Dedifferentiated amniotic fluid mesenchymal stem cell (primary cell): ENCODE results near the gene CLEC12A.
"Not testable (repeated sequence)": the region's sequence is repeated elsewhere in the genome, so short reads cannot be mapped to it uniquely, and the experiment has no call there.

Experiments
- DNase-seq: peaks from one replicate; pipeline ENCODE4 v3.0.0-alpha.2; 2016; ENCODE audit errors: extremely low spot score

CLEC12A gene

GRCh38 chr12:9969673-9970072 lies 1.5 kb upstream of the CLEC12A start:
- DNase-seq = no peak

- DNase-seq = no peak
These were observed 2.7 kb downstream of the CLEC12A start for GRCh38 chr12:9973949-9974348.

GRCh38 chr12:9974731-9975130 lies 3.5 kb downstream of the CLEC12A start:
- DNase-seq = not testable (repeated sequence)

GRCh38 chr12:9975614-9976013 lies 4.4 kb downstream of the CLEC12A start:
- no peak for DNase-seq

- not testable (repeated sequence) for DNase-seq
These were observed 5.4 kb downstream of the CLEC12A start for GRCh38 chr12:9976626-9977025.

- no peak for DNase-seq
These were observed 6.7 kb downstream of the CLEC12A start for GRCh38 chr12:9977916-9978315.

GRCh38 chr12:9980126-9980525 lies 8.9 kb downstream of the CLEC12A start:
- DNase-seq = no peak

GRCh38 chr12:9991876-9992275 lies 20.7 kb downstream of the CLEC12A start:
- no peak for DNase-seq

GRCh38 chr12:9992296-9992695 lies 21.1 kb downstream of the CLEC12A start:
- no peak for DNase-seq

GRCh38 chr12:9999016-9999415 lies 27.8 kb downstream of the CLEC12A start, which contains the start of gene CLEC1B:
Gene CLEC1B (minus strand): TSS chr12:9999121. CDS start chr12:9999100, 21 bp downstream.
- no peak for DNase-seq

- DNase-seq = no peak
These were observed 30.1 kb downstream of the CLEC12A start for GRCh38 chr12:10001171-10001776.

GRCh38 chr12:10012630-10013330 lies 41.6 kb downstream of the CLEC12A start:
- no peak for DNase-seq

GRCh38 chr12:10015450-10015849 lies 44.2 kb downstream of the CLEC12A start:
- DNase-seq = no peak

- no peak for DNase-seq
These were observed 45.7 kb downstream of the CLEC12A start for GRCh38 chr12:10016881-10017280.

- DNase-seq = no peak
These were observed 47.2 kb downstream of the CLEC12A start for GRCh38 chr12:10018386-10018785.

GRCh38 chr12:10021342-10021741 lies 50.1 kb downstream of the CLEC12A start:
- DNase-seq = no peak

- no peak for DNase-seq
These were observed 54.0 kb downstream of the CLEC12A start for GRCh38 chr12:10025236-10025635.

GRCh38 chr12:10026666-10027065 lies 55.5 kb downstream of the CLEC12A start:
- not testable (repeated sequence) for DNase-seq

GRCh38 chr12:10027311-10027710 lies 56.1 kb downstream of the CLEC12A start:
- DNase-seq = no peak

- no peak for DNase-seq
These were observed 56.5 kb downstream of the CLEC12A start for GRCh38 chr12:10027721-10028120.

GRCh38 chr12:10030446-10030845 lies 59.2 kb downstream of the CLEC12A start, which contains the start of gene CLEC9A:
Gene CLEC9A (plus strand): TSS chr12:10030682. CDS start chr12:10052688, 22,006 bp downstream.
- no peak for DNase-seq

GRCh38 chr12:10031321-10031720 lies 60.1 kb downstream of the CLEC12A start:
- no peak for DNase-seq

GRCh38 chr12:10031771-10032175 lies 60.6 kb downstream of the CLEC12A start:
- DNase-seq = no peak
